HG02884 (cell line): ENCODE results near the gene EXT2.

Source experiments
- ATAC-seq: cut with Tn5 transposase; IDR thresholded peaks from one replicate; pipeline ENCODE4 v1.9.1; 2021; ENCODE audit warnings: mild to moderate bottlenecking, moderate library complexity; ENCODE audit not compliant: unreplicated experiment

The EXT2 gene

GRCh38 chr11:44128729-44129128, 33.3 kb downstream of the EXT2 start:
- no peak for ATAC-seq

- ATAC-seq = no peak
These were observed 35.3 kb downstream of the EXT2 start for GRCh38 chr11:44130751-44131150.

- no peak for ATAC-seq
These were observed 38.0 kb downstream of the EXT2 start for GRCh38 chr11:44133335-44133946.

- ATAC-seq = no peak
These were observed 39.1 kb downstream of the EXT2 start for GRCh38 chr11:44134625-44135024.

GRCh38 chr11:44136176-44136945, 40.9 kb downstream of the EXT2 start:
- no peak for ATAC-seq

GRCh38 chr11:44137057-44137456, 41.6 kb downstream of the EXT2 start:
- no peak for ATAC-seq

- no peak for ATAC-seq
These were observed 42.8 kb downstream of the EXT2 start for GRCh38 chr11:44138286-44138685.

GRCh38 chr11:44138980-44139379, 43.5 kb downstream of the EXT2 start:
- no peak for ATAC-seq

GRCh38 chr11:44139565-44140330, 44.3 kb downstream of the EXT2 start:
- ATAC-seq = no peak

- ATAC-seq = no peak
These were observed 44.9 kb downstream of the EXT2 start for GRCh38 chr11:44140372-44140771.

GRCh38 chr11:44140805-44141204, 45.3 kb downstream of the EXT2 start:
- ATAC-seq = no peak

GRCh38 chr11:44143987-44144909, 48.8 kb downstream of the EXT2 start:
- ATAC-seq = no peak

- ATAC-seq = no peak
These were observed 49.7 kb downstream of the EXT2 start for GRCh38 chr11:44145011-44145775.

GRCh38 chr11:44146931-44147330, 51.5 kb downstream of the EXT2 start:
- ATAC-seq = no peak

GRCh38 chr11:44147751-44148150, 52.3 kb downstream of the EXT2 start:
- no peak for ATAC-seq

GRCh38 chr11:44149651-44150050, 54.2 kb downstream of the EXT2 start:
- no peak for ATAC-seq

GRCh38 chr11:44150401-44150800, 54.9 kb downstream of the EXT2 start:
- no peak for ATAC-seq

GRCh38 chr11:44157019-44157418, 61.5 kb downstream of the EXT2 start:
- no peak for ATAC-seq

- ATAC-seq = no peak
These were observed 62.9 kb downstream of the EXT2 start for GRCh38 chr11:44158384-44158783.
